NCI-H82 treated with DMSO at 0.1 percent for 48 hours (cell line): ENCODE data around the gene CCDC171.
A peak's percentile ranks its signal among the peaks of the same experiment; 100 is the strongest.
"Not testable (repeated sequence)": the region's sequence is repeated elsewhere in the genome, so short reads cannot be mapped to it uniquely, and the experiment has no call there.

Experiments used
- DNase-seq: peaks from one replicate; lab custom pipeline; 2025; ENCODE audit not compliant: unreplicated experiment; lab: John Stamatoyannopoulos, UW

CCDC171 gene

GRCh38 chr9:15552636-15553527 is at the start of gene CCDC171:
Gene CCDC171, plus strand, starts transcription at chr9:15553043. Its CDS starts 11,046 bp downstream, at chr9:15564089.
- DNase-seq, result peak; percentile 76

- DNase-seq, result no peak
These were observed 46.9 kb upstream of the CCDC171 start for GRCh38 chr9:15505921-15506320.

- DNase-seq, result no peak
These were observed 42.7 kb upstream of the CCDC171 start for GRCh38 chr9:15509931-15510788.

GRCh38 chr9:15510789-15511575 is 41.9 kb upstream of the CCDC171 start, which contains the start of gene PSIP1:
Gene PSIP1, minus strand, starts transcription at chr9:15510970. Its CDS starts 782 bp downstream, at chr9:15510188.
- peak; percentile 62 for DNase-seq

GRCh38 chr9:15512204-15512603 is 40.6 kb upstream of the CCDC171 start:
- DNase-seq, result peak; percentile 10

DNA sequence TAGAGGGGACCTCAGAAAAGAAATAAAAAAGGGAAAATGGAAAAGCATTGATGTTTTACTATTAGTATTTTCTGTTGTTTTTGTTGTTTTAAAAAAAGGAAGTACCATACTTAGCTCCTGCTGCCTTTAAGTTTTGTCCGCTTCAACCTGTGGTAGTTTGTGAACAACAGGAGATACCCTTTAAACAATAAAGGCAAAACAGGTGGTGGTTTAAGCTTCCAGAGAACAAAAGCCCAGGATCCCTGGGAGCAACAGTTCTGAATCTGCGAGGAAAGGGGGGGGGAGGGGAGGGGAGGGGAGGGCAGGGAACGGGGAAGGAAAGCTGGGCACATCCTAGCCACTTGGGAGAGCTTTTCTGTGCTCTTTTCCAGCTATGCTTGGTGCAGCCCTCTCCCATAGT is 40.0 kb upstream of the CCDC171 start:
- no peak for DNase-seq

GRCh38 chr9:15513335-15513734 is 39.5 kb upstream of the CCDC171 start:
- peak; percentile 4 for DNase-seq

- no peak for DNase-seq
These were observed 33.0 kb upstream of the CCDC171 start for GRCh38 chr9:15519831-15520230.

DNA sequence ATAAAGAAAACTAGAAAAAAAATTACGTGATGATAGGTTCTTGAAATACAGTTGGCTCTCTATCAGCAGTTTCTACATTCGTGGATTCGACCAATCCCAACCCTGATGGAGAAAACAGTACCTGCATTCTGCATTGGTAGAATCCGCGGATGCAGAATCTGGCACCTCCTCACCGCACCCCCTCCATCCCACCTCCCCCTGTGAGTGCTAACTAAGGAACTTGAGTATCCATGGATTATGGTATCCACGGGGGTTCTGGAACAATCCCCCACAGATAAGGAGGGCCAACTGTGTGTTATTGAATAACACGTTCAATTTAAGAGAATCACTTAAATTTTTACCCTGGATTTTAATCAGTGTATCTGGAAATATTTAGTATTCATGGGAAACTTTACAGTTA is 31.6 kb upstream of the CCDC171 start:
- no peak for DNase-seq

- DNase-seq, result no peak
These were observed 30.6 kb upstream of the CCDC171 start for GRCh38 chr9:15522130-15522755.

GRCh38 chr9:15524845-15525455 is 27.9 kb upstream of the CCDC171 start:
- no peak for DNase-seq

DNA sequence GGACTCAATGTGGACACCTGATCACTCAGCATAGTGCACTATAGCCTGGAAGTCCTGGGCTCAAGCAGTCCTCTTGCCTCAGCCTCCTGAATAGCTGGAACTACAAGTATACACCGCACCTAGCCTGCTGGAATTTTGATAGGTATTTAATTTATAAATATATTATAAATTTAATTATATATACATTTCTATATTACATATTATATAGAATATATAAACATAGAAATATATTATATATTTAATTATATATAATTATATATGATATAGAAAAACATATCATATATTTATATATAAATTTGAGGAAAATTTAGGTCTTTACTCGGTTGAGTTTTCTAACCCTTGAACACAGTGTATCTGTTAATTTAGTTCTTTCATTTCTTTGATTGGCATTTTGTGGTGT is 26.9 kb upstream of the CCDC171 start:
- DNase-seq, result no peak

- not testable (repeated sequence) for DNase-seq
These were observed 25.8 kb upstream of the CCDC171 start for GRCh38 chr9:15527035-15527434.

GRCh38 chr9:15529566-15530324 is 23.1 kb upstream of the CCDC171 start:
- no peak for DNase-seq

DNA sequence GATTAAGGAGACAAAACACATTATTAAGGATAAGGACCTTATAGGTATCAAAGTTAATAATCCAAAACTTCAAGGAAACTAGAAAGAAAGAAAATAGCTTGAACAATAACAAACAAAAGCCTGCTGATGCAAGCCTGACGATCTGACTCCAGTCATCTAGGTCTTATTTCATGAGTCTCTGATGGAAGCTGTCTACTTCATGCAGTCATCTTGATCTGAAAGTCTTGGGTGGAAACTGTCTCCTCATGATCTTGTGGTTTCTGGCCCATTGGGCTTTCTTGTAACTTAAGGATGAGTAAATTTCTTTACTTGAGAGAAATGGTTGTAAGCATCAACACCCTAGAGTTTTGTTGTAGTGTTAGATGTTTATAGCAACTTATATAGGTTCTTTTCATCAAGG is 21.5 kb upstream of the CCDC171 start:
- no peak for DNase-seq

DNA sequence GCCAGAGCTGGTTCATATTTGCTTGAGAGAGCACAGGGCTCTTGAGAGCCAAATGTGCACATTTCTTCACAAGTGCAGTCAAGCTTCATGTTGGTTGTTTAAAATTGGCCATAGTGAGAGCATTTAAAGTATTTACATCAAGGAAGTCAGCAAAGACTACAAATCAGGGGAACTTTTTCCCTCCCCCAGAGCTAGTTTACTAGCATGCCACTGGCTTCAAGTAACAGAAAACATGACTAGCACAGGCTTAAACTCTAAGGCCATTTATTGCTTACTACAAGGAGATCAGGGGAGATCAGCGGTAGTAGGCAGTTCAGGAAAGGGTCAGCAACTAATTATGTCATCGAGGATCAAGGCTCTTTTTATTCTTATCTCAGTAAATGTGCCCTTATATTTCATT is 11.0 kb upstream of the CCDC171 start:
- DNase-seq, result no peak

GRCh38 chr9:15542624-15543023 is 10.2 kb upstream of the CCDC171 start:
- DNase-seq, result no peak

- no peak for DNase-seq
These were observed 9.6 kb upstream of the CCDC171 start for GRCh38 chr9:15543047-15543813.

- no peak for DNase-seq
These were observed 3.2 kb upstream of the CCDC171 start for GRCh38 chr9:15549611-15550010.
